Astrocyte of the spinal cord (primary cell): Measurements from ENCODE around the gene SETBP1.
A peak's percentile ranks its signal among the peaks of the same experiment; 100 is the strongest.

Source experiments
- DNase-seq: peaks from one replicate; pipeline ENCODE4 v3.0.0; 2011; ENCODE audit warnings: low read depth, low spot score
- H3K4me3 ChIP-seq: 2 replicates; pipeline ENCODE4 v1.5.1; 2011; ENCODE audit warnings: low read depth, mild to moderate bottlenecking, low read length, moderate library complexity
- in situ Hi-C: cut with HindIII; loops from 2 replicates; pipeline ENCODE4 v1.10.0; 2017; ENCODE audit warnings: low sequenced_read_pairs
- TF ChIP-seq, protein P1 (sequence below): IDR thresholded peaks from 2 replicates; pipeline ENCODE4 v1.5.1; 2012; ENCODE audit warnings: low read depth, mild to moderate bottlenecking, low read length, inconsistent platforms

The SETBP1 gene

DNA sequence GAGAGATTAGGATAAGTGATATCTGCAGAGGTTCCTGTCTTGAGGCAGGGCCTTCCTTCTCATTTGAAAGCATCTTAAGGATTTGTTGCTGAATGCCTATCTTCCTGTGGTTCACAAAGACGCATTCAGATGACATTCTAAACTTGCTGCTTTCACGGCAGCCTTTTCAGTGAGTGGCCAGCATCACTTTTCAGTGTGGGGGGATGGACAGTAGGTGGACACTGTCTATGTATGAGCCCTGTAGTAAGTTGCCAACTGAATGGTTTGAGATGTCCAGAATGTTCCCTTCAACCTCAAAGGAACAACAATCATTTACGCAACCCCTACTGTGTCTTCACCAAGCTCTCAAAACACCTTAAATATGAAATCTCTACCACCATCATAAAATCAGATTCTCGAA, 46.6 kb downstream of the SETBP1 start:
- TF ChIP-seq, protein P1, sequence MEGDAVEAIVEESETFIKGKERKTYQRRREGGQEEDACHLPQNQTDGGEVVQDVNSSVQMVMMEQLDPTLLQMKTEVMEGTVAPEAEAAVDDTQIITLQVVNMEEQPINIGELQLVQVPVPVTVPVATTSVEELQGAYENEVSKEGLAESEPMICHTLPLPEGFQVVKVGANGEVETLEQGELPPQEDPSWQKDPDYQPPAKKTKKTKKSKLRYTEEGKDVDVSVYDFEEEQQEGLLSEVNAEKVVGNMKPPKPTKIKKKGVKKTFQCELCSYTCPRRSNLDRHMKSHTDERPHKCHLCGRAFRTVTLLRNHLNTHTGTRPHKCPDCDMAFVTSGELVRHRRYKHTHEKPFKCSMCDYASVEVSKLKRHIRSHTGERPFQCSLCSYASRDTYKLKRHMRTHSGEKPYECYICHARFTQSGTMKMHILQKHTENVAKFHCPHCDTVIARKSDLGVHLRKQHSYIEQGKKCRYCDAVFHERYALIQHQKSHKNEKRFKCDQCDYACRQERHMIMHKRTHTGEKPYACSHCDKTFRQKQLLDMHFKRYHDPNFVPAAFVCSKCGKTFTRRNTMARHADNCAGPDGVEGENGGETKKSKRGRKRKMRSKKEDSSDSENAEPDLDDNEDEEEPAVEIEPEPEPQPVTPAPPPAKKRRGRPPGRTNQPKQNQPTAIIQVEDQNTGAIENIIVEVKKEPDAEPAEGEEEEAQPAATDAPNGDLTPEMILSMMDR: no peak
- in situ Hi-C loops: no loop called here
- no peak for DNase-seq
- no peak overlapping the region for H3K4me3 ChIP-seq

DNA sequence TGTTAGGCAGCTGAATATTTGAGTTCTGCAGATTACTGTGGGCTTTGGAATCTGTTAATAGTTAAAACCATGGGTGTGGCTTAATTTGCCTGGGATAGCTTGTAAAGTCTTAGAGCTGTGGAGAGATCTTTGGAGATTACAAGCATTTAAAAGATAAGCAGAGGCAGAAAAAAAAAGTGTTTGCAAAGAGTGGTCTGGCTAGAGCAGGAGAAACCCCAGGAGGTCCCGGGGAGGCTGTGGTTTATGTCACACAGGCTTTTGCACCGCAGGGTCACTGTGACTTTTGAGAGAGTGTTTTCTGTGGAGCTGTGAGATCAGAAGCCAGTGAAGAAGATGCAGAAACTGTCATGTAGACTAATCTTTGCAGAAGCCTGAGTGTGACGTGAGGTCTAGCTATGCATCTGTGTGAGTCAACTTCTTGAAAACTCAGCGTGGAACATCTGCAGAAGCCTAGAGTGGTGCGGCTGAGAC, 49.0 kb downstream of the SETBP1 start:
- TF ChIP-seq, protein P1: no peak
- no peak overlapping the region for H3K4me3 ChIP-seq
- peak; percentile 86 for DNase-seq
- in situ Hi-C loops: no loop called here

DNA sequence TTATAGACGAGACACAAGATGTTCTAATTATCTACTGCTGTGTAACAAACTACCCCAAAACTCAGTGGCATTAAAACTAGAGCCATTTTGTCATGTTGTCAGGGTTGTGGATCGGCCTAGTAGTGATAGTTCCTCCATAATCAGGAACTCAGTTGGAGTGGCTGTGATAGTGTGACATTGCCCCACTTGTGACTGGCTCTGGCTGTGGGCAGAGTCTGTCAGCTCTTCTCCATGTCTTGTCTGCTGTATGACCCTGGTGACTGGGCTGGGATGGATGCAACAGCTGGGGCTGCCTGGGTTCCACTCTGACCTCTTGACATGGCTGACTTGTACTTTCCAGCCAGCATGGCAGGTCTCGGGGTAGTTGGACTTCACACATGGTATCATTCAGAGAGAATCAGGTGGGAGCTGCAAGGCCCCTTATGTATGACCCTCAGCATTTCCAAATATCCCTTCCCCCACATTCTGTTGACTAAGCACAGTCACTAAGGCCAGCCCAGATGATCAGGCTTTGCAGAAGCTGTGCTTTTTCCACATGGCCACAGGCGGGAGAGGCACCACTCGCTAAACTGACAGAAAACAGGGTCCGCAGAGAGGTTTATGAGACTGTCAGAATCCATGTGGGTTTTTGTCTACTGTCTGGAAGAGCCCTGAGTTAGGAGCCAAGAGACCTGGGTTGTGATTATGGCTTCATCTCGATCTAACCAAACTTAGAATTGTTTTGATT, 50.3 kb downstream of the SETBP1 start:
- in situ Hi-C loops: no loop called here
- TF ChIP-seq, protein P1: no peak
- DNase-seq: no peak
- H3K4me3 ChIP-seq: no peak overlapping the region

DNA sequence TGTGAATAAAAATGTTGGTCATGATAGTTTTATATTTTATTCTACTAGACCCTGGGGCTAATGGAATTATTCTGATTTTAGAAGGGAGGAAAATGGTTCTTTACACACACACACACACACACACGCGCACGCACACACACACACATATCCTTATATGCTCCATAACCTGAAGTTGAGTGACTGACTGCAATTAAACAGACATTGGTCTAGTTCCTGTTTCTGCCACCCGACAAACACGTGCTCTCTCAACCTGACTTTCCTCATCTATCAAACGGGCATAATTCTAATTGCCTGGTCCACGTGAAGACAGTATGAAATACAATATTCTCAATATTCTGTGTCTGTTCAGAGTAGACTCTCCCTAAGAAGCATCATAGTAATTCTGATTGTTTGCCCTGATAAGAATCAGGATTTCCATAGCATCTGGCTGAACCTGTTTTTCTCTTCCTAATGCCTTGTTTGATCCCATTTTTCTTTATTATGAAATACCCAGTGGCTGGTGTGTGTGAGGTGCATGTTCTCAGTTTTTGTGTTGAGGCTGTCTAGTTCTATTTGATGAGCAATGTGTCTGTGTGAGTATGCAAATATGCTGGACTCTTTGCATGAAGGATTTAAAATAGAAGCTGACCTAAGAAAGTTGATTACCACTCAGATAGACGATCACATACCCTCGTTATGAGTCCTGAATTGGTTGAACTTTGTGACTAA, 51.0 kb downstream of the SETBP1 start:
- H3K4me3 ChIP-seq: no peak overlapping the region
- TF ChIP-seq, protein P1: no peak
- in situ Hi-C loops: no loop called here
- no peak for DNase-seq

DNA sequence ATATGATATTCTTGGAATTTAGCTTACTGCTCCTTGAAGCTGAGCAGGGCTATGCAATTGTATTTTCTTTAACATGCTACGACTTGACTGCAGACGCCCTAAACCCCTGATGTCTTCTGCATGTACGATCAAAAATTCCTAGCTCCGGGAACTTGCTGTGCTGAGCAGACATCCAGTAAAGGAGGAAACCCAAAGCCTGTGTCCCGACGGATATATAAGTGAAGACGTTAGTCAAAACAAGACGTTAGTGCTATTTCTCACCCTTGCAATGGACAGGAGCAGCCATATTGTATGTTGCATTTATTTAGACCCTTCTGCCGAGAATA, 51.5 kb downstream of the SETBP1 start:
- TF ChIP-seq, protein P1: no peak
- no peak overlapping the region for H3K4me3 ChIP-seq
- in situ Hi-C loops: no loop called here
- no peak for DNase-seq

DNA sequence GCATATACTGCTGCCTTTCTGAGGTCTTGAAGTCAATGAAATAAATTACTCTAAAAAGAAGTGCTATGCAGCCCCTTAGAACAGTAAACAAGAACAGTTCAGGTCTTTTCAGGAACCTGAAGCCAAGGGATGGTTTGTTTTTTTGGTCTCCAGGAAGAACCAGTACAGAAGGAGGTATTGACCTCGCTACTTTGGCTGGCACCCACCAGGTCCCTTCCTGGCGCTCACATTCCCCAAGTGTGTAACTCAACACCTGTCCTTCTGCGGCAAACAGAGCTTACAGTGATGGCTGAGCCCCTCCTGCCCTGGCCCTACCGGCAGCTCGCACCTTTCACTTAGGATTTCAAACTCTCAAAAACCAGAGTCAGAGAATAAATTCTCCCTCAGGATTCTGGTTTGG, 51.9 kb downstream of the SETBP1 start:
- in situ Hi-C loops: no loop called here

More for the DNA sequence above, 51.9 kb downstream of the SETBP1 start:
- TF ChIP-seq, protein P1: no peak
- H3K4me3 ChIP-seq: no peak overlapping the region
- no peak for DNase-seq
